ENCODE measurements around the gene PIK3R3. TPM values are rescaled to one million over a fixed set of nuclear protein-coding genes. Genes with fewer than 3 reads are reported as not detected.
"Not testable (repeated sequence)": the region's sequence is repeated elsewhere in the genome, so short reads cannot be mapped to it uniquely, and the experiment has no call there.

Gene PIK3R3
- total RNA-seq, 1 experiment from 2014 or later: 3.6 TPM

DNA sequence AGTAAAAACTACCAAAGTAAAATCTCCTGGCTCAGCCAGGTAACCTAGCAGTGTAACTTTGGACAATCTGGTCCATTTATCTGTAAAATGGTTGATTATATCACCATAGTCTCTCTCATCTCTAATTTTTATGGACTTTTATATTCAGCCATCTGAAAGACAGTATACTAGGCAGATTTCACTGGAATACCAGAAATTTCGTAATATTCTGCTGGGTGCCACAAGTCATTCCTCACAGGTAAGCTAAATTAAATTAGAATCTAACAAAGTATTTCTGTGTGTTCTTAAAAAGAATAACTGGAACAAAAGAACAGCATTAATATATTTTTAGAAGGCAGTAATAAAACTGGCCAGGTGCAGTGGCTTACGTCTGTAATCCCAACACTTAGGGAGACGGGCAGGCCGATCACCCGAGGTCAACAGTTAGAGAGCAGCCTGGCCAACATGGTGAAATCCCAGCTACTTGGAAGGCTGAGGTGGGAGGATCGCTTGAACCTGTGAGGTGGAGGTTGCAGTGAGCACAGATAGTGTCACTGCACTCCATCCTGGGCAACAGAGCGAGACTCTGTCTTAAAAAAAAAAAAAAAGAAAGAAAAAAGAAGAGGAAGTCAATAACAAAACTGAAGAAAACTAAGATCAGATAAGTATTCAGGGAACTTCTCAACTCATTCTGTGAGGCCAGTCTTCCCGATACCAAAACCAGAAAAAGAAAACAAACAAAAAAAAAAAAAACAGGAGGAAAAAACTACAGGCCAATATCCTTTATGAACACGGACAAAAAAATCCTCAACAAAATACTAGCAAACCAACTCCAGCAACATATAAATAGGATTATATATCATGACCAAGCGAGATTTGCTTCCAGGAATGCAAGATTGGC, 35.9 kb downstream of the PIK3R3 start:
- no peaks in the 10 kb centered on the region for H3K27me3 ChIP-seq (replicated peaks; ENCODE audit: control insufficient read depth, insufficient read depth, low read length)
- TF ChIP-seq, protein P1, sequence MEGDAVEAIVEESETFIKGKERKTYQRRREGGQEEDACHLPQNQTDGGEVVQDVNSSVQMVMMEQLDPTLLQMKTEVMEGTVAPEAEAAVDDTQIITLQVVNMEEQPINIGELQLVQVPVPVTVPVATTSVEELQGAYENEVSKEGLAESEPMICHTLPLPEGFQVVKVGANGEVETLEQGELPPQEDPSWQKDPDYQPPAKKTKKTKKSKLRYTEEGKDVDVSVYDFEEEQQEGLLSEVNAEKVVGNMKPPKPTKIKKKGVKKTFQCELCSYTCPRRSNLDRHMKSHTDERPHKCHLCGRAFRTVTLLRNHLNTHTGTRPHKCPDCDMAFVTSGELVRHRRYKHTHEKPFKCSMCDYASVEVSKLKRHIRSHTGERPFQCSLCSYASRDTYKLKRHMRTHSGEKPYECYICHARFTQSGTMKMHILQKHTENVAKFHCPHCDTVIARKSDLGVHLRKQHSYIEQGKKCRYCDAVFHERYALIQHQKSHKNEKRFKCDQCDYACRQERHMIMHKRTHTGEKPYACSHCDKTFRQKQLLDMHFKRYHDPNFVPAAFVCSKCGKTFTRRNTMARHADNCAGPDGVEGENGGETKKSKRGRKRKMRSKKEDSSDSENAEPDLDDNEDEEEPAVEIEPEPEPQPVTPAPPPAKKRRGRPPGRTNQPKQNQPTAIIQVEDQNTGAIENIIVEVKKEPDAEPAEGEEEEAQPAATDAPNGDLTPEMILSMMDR (IDR thresholded peaks at IDR 0.05; ENCODE audit: insufficient read depth in 1 of 2, low read depth in 1 of 2, low read length in 1 of 2, severe bottlenecking in 1 of 2, unreplicated experiment in 1 of 2): no peak
- no peak overlapping the region for H3K27ac Mint-ChIP-seq (ENCODE audit: unreplicated experiment)
- peaks cover 15% of the 10 kb centered on the region for H3K9me3 Mint-ChIP-seq (ENCODE audit: unreplicated experiment)
- no peaks in the 10 kb centered on the region for H3K4me1 ChIP-seq
- no peaks in the 10 kb centered on the region for H3K36me3 ChIP-seq (ENCODE audit: control insufficient read depth, insufficient read depth, low read length)
- POLR2A ChIA-PET: no interaction called here
- no peaks in the 10 kb centered on the region for H3K27me3 Mint-ChIP-seq (ENCODE audit: insufficient read depth, unreplicated experiment)
- CTCF ChIA-PET: interaction anchor here (0.5 kb wide), 1 partner anchor 347 kb away, joined by 3 read pairs; no protein-coding TSS in a partner anchor
- H3K4me3 Mint-ChIP-seq (ENCODE audit: unreplicated experiment): no peak overlapping the region
- intact Hi-C loops (cut with micrococcal nuclease; ENCODE audit: unreplicated experiment): no loop called here
- no peaks in the 10 kb centered on the region for H3K36me3 Mint-ChIP-seq (ENCODE audit: insufficient read depth, unreplicated experiment)
- 0 out of 2 replicates have a peak, but pooled peaks cover 3% of the 10 kb centered on the region for H3K9me3 ChIP-seq
- BruUV-seq (replicated peaks): no TSS peak
- H3K4me1 Mint-ChIP-seq (ENCODE audit: low read depth, unreplicated experiment): no peaks in the 10 kb centered on the region
- DNase-seq: no peak
- H3K4me3 ChIP-seq (ENCODE audit: low read depth, low read length): no peak overlapping the region

DNA sequence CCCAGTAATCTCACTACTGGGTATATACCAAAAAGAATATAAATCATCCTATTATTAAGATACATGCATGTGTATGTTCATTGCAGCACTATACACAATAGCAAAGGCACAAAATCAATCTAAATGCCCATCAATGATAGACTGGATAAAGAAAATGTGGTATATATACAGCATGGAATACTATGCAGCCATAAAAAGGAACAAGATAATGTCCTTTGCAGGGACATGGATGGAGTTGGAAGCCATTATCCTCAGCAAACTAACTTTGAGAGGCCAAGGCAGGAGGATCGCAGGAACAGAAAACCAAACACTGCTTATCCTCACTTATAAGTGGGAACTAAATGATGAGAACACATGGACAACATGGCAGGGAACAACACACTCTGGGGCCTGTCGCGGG, 37.3 kb downstream of the PIK3R3 start:
- H3K4me3 Mint-ChIP-seq (ENCODE audit: unreplicated experiment); CTCF ChIA-PET; intact Hi-C loops (cut with micrococcal nuclease; ENCODE audit: unreplicated experiment); H3K36me3 ChIP-seq (ENCODE audit: control insufficient read depth, insufficient read depth, low read length); H3K27me3 Mint-ChIP-seq (ENCODE audit: insufficient read depth, unreplicated experiment); H3K36me3 Mint-ChIP-seq (ENCODE audit: insufficient read depth, unreplicated experiment); H3K4me1 Mint-ChIP-seq (ENCODE audit: low read depth, unreplicated experiment); H3K4me3 ChIP-seq (ENCODE audit: low read depth, low read length); H3K9me3 ChIP-seq; DNase-seq; POLR2A ChIA-PET; BruUV-seq (replicated peaks); H3K27me3 ChIP-seq (replicated peaks; ENCODE audit: control insufficient read depth, insufficient read depth, low read length); H3K27ac Mint-ChIP-seq (ENCODE audit: unreplicated experiment); H3K4me1 ChIP-seq: not testable (repeated sequence)
- peaks cover 11% of the 10 kb centered on the region for H3K9me3 Mint-ChIP-seq (ENCODE audit: unreplicated experiment)

DNA sequence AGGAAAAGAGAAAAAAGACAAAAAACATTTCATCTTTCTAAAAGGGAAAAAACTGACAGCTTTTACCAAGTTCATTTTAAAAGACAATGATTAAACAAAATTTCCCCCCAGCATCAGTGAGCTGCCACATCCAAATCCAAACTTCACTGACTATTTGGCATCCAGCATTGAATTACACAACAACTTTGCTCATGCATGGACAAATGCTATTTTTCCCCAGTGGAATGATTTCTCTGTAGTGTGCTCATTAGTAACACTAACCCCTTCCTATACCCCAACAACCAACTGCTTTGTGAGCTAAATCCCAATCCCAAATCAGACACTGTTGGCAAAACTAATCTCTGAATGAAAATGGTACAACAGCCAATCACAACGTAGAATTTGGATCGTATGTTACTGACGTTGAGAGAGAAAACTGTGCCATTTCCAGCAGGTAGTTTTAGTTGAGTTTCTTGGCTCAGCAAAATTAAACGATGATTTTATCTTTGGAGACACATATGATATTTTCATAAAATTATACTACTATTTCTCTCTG, 37.9 kb downstream of the PIK3R3 start:
- ChIA-PET POLR2A (no interaction called here), CTCF (no interaction called here)
- TF ChIP-seq, protein P1 (IDR thresholded peaks at IDR 0.05; ENCODE audit: insufficient read depth in 1 of 2, low read depth in 1 of 2, low read length in 1 of 2, severe bottlenecking in 1 of 2, unreplicated experiment in 1 of 2): no peak
- Mint-ChIP-seq H3K36me3 (ENCODE audit: insufficient read depth, unreplicated experiment) (no peaks in the 10 kb centered on the region), H3K9me3 (ENCODE audit: unreplicated experiment) (peaks cover 5% of the 10 kb centered on the region), H3K27me3 (ENCODE audit: insufficient read depth, unreplicated experiment) (no peaks in the 10 kb centered on the region), H3K27ac (ENCODE audit: unreplicated experiment) (no peak overlapping the region), H3K4me1 (ENCODE audit: low read depth, unreplicated experiment) (no peaks in the 10 kb centered on the region), H3K4me3 (ENCODE audit: unreplicated experiment) (no peak overlapping the region)
- H3K9me3 ChIP-seq: 0 out of 2 replicates have a peak, but pooled peaks cover 2% of the 10 kb centered on the region
- no peaks in the 10 kb centered on the region for H3K27me3 ChIP-seq (replicated peaks; ENCODE audit: control insufficient read depth, insufficient read depth, low read length)
- DNase-seq: no peak
- intact Hi-C loops (cut with micrococcal nuclease; ENCODE audit: unreplicated experiment): no loop called here
- BruUV-seq (replicated peaks): no TSS peak
- no peak overlapping the region for H3K4me3 ChIP-seq (ENCODE audit: low read depth, low read length)
- no peaks in the 10 kb centered on the region for H3K36me3 ChIP-seq (ENCODE audit: control insufficient read depth, insufficient read depth, low read length)
- H3K4me1 ChIP-seq: no peaks in the 10 kb centered on the region

DNA sequence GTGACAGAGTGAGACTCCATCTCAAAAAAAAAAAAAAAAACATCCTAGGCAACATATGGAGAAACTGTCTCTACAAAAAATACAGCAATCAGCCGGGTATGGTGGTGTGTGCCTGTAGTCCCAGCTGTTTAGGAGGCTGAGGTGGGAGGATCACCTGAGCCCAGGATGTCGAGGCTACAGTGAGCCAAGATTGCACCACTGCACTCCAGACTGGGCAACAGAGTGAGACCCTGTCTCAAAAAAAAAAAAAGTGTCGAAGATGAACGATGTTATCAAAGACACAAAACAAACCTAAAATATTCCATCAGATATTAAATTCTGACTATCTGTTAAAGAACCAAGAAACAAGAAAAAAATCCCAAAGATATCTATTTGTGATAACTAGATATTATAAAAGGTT, 38.6 kb downstream of the PIK3R3 start:
- H3K36me3 Mint-ChIP-seq (ENCODE audit: insufficient read depth, unreplicated experiment); H3K4me1 ChIP-seq; CTCF ChIA-PET; H3K4me3 Mint-ChIP-seq (ENCODE audit: unreplicated experiment); H3K9me3 Mint-ChIP-seq (ENCODE audit: unreplicated experiment); H3K27me3 Mint-ChIP-seq (ENCODE audit: insufficient read depth, unreplicated experiment); H3K4me3 ChIP-seq (ENCODE audit: low read depth, low read length); H3K27me3 ChIP-seq (replicated peaks; ENCODE audit: control insufficient read depth, insufficient read depth, low read length); BruUV-seq (replicated peaks); H3K36me3 ChIP-seq (ENCODE audit: control insufficient read depth, insufficient read depth, low read length); H3K27ac Mint-ChIP-seq (ENCODE audit: unreplicated experiment); DNase-seq; H3K9me3 ChIP-seq; intact Hi-C loops (cut with micrococcal nuclease; ENCODE audit: unreplicated experiment); POLR2A ChIA-PET; H3K4me1 Mint-ChIP-seq (ENCODE audit: low read depth, unreplicated experiment): not testable (repeated sequence)
